ENCODE data around the gene RITA1. TPM values are rescaled to one million over a fixed set of nuclear protein-coding genes. Genes with fewer than 3 reads are reported as not detected.

Gene RITA1
- total RNA-seq, 1 experiment from 2014 or later: 47.2 TPM

DNA sequence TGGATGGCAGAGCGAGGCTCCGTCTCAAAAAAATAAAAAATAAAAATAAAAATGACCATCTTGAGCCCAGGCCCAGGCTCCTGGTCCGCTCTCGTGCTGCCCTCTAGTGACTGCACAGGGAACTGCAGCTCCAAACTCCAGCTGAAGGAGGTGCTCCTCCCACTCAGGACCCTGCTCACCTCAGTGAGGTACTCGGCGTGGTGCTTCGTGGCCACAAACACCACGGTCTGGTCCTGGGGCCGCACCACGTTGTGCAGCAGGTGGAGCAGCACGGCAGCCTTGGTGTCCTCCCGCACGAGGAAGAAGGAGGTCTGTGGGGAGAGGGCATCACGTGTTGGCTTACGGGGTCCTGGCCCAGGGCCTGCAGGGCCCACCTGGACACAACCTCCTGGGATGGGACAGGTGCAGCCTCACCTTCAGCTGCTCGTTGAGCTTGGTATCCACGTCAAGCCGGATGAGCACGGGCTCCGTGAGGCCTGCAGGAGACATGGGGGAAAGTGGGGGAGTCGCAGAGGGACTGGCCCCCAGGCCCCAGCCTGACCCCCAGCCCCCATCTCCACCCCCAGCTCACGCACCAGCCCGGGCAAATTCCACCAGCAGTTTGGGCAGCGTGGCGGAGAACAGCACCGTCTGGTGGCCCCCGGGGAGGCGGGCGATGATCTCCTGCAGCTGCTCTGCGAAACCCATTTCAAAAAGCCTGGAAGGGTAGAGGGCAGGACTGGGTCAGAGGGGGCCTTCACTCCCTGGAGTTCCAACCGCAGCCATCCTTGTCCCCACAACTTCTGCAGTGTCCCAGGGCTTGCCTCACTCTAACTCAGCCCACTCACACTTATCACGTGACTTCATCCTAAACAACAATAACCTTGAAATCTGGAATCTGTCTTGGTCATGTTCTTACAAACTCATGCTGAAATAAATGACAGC is 10.8 kb upstream of the RITA1 start:
- peak; percentile 50 for DNase-seq (ENCODE audit: low read depth)

DNA sequence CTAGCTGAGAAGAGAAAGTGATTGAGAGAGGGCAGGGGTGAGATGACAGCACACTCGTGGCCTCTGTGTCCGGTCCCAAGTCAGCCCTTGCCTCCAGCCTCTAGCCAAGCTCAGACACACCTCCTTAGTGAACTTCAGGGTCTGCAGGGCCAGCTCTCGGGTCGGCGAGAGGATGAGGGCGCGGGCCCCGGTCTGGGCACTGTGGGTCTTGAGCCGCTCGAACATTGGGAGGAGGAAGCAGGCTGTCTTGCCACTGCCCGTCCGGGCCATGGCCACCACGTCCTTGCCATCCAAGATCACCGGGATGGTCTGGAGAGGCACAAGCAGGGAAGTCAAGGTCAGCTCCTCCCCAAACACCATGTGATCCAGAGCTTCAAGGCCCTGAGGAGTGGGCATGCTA is 6.5 kb upstream of the RITA1 start:
- DNase-seq (ENCODE audit: low read depth): no peak

DNA sequence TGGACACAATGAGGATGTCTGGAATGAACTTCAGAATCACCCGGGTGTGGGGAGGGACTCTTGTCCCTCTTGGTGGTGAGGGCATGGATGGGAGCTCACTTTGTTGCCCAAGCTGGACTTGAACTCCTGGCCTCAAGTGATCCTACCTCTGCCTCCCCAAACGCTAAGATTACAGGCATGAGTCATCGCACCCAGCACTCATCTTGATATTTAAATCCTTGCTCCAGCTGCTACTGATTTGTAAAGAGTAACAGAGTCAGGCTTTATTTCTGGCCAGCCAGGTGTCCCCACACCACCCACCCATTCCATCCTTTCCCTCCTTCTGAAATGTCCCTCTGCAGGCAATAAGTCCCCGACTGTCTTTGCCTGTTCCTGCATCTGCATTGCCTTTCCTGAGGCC is 5.2 kb upstream of the RITA1 start:
- no peak for DNase-seq (ENCODE audit: low read depth)

DNA sequence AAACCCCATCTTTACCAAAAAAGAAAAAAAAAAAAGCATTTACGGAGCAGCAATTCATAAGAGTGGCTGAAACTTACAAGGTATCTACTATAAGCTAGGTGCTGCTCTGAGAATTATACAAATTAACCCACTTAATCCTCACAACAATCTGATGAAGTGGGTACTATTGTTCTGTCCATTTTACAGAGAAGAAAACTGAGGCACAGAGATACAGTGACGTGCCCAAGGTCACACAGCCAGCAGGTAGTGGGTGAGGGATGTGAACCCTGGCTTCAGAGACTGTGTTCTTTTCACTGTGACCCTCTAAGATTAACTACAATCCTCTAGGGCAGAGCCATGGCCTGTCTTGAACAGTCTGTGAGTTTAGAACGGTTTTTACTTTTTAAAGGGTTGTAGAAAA is 3.5 kb upstream of the RITA1 start:
- no peak for DNase-seq (ENCODE audit: low read depth)

DNA sequence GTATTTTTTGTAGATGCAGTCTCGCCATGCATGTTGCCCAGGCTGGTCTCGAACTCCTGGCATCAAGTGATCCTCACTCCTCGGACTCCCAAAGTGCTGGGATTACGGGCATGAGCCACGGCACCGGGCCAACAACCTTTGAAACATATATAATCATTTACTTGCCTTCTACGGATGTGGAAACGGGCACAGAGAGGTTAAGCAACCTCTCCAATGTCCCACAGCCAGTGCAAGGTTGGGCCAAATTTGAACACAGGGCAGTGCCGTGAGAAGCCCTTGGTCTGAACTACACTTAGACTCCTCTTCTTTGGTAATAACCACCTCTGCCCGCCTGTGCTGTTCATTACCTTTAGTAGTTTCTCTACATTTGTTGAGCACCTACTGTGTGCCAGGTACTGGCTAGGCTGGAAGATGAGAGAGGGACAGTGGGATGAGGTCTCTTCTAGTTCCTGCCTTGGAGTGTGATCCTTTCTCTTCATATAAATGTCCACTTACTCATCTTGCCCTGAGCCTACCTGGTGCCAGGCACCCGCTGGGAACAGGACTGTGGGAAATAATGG is 2.4 kb upstream of the RITA1 start:
- DNase-seq (ENCODE audit: low read depth): no peak

DNA sequence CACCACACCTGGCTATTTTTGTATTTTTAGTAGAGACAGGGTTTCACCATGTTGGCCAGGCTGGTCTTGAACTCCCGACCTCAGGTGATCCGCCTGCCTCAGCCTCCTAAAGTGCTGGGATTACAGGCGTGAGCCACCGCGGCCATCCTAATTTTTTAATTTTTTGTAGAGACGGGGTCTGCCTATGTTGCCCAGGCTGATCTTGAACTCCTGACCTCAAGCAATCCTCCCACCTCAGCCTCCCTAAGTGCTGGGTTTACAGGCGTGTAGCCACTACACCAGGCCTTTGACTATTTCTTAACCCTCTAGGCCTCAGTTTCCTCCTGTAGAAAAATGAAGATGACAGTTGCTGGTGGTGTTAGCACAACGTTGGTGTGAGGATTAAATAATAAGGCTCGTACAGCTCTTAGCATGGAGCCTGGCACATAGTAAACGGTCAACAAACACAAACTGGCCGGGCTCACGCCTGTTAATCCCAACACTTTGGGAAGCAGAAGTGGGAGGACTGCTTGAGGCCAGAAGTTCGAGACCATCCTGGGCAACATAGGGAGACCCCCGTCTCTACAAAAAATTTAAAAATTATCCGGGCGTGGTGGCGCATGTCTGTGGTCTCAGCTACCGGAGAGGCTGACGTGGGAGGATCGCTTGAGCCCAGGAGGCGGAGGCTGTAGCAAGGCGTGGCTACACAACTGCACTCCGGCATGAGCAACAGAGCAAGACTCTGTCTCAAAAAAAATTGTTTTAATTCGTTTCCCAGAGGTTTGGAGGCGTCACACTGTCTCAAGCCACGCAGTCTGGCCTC is 1.2 kb upstream of the RITA1 start:
- DNase-seq (ENCODE audit: low read depth): no peak

DNA sequence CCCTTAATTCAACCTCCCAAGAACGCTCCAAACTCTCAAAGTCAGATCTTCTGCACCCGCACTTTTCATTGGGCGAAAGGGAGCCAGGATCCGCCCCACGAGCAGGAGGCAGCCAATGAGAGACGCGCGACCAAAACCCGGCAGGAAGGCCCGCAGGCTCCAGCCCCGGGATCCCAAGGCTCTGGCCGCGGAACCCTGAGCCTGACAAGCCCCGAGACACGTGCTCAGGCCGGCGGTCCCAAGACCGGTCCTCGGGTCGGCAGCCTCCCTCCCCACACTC is 681 bp upstream of the RITA1 start:
- peak; percentile 89 for DNase-seq (ENCODE audit: low read depth)

DNA sequence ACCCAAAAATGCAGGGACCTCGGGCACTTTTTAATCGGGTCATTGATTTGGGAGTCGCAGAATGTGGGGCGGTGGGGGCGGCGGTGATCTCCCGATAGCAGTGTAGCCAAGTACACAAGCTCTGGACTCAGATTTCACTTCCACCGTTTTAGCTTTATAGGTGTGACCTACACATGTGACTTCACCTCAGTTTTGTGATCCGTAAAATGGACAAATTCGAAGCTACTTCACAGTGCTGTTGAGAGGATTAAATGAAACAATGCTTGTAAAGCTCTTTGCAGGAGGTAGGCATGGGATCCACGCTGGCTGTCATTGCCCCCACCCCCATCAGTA is 478 bp downstream of the RITA1 start:
- DNase-seq (ENCODE audit: low read depth): peak; percentile 40

DNA sequence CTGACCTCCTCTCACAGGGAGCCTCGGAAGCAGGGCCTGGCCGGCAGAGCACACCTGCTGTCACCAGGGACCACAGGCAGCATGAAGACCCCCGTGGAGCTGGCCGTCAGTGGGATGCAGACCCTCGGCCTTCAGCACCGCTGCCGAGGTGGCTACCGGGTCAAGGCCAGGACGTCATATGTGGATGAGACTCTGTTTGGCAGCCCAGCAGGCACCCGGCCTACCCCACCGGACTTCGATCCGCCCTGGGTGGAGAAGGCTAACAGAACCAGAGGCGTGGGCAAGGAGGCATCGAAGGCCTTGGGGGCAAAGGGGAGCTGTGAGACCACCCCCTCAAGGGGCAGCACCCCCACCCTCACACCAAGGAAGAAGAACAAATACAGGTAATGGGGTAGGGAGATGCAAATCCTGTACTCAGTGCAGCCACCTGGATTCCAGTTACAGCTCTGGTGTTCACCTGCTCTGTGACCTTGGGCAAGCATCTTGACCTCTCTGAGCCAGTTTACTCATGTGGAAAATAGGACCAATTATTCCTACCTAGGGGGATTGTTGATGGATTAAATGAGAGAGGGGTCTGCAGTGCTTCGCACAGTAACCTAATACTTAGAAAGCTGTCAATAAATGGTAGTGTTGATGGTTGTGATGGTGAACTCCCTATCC is 1.3 kb downstream of the RITA1 start:
- DNase-seq (ENCODE audit: low read depth): no peak

DNA sequence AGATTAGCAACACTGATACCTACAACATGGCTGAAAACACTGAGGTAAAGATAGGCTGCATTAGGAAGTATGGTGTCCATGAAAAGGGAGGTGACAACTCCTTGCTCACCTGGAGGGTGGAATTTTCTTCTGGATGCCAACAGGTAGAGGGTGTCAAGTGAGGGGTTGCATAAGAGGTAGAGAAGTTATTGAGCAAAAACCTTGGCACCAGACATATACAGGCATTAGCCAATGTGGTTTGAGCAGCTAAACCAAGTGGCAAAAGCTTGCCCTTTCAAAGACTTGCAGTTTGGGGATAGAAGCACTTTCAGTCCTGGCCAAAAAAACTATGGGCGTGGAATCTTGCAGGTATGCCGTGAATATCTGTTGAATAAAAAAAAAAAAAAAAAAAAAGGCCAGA is 3.8 kb downstream of the RITA1 start:
- no peak for DNase-seq (ENCODE audit: low read depth)

DNA sequence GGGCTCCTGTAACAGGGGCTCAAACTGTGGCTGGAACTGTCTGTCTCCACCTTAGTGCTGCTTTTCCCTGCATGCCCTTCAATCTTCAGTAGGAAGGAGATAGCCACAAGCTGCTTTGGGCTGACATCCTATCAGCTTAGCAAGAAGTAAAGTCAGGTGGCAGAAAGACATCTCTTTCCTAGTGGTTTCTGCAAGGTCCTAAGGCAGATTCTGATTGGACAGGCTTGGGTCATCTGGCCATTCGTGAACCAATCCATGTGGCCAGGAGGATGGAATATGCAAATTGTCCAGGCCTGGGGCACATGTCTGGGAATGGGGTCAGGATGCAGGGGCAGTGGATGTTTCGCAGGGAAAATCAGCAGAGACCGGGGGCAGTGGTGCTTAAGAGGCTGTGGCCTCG is 5.2 kb downstream of the RITA1 start:
- DNase-seq (ENCODE audit: low read depth): peak; percentile 60

DNA sequence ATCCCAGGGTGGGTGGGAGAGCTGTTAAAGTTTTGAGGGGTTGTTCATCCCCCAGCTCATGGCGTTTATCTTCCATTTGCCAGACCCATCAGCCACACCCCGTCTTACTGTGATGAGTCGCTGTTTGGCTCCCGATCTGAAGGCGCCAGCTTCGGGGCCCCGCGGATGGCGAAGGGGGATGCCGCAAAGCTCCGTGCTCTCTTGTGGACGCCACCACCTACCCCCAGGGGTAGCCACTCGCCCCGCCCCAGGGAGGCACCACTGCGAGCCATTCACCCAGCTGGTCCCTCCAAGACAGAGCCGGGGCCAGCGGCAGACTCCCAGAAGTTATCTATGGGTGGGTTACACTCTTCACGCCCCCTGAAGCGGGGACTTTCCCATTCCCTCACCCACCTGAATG is 5.7 kb downstream of the RITA1 start:
- DNase-seq (ENCODE audit: low read depth): no peak

DNA sequence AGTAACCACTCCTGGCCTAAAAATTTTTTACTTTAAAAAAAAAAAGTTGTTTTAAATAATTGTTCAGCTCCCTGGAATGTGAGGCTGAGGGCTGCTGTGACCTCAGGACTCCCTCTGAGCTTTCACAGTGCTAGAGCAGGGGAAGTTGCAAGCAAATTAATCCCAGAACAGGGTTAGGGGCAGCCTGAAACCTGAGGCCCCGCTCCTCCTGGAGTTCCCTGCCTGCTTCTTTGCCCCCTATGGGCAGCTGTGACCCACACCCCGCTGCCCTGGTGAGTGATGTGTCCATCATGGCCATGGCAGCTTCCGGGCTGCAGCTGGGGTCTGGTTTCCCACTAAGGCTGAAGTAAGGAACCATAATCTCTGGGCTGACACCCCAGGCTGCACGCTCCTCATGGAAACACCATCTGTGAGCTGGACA is 9.5 kb downstream of the RITA1 start:
- peak; percentile 84 for DNase-seq (ENCODE audit: low read depth)

DNA sequence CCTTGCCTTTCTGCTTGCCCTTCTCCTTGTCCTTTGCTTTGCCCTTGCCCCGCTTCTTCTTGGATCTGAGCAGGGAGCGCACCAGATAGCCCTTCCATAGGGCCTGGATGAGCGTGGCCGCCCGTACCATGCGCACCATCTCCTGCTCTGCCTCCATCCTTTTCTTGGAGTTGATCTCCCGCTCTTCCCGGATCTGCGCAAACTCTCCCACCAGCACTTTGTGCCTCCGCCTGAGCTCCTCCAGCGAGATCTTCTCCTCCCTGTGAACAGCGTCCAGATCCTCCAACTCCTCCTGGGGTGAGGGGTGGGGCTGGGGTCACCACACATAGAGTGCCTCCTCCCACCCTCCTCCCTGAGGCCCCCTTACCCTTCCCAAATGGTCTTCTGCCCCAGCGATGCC is 10.1 kb downstream of the RITA1 start:
- DNase-seq (ENCODE audit: low read depth): no peak

DNA sequence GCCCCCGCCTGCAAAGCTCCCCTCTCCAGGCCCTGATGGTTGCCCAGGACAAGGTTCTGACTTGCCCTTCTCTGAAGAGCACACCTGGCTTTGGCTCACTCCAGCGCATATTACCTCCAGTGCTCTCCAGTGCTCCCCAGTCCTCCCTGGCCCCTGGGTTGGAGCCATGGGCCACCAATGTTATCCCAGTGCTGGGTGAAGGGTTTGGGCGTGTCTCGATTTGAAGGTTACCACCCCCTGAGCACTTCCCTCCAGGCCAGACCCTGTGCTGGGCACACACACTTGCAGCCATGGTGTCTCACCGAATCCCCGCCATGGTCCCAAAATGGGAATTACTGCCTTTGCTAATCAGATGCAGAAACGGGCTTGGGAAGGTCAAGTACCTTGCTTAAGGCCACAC is 11.1 kb downstream of the RITA1 start:
- no peak for DNase-seq (ENCODE audit: low read depth)

DNA sequence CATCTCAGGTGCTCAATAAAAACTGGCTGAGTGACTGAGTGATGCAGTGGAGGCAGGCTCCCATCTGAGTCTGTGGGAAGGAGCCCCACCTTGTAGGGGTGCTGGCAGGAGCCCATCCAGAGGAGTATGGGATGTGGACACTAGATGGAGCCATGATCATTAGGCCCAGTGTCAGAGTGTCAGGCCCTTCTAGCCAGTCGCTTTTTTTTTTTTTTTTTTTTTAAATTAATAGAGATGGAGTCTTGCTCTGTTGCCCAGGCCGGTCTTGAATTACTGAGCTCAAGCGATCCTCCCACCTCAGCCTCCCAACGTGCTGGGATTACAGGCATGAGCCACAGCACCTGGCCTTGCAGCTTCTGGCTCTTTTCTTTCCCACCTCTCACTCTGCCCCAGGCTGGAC is 11.5 kb downstream of the RITA1 start:
- peak; percentile 83 for DNase-seq (ENCODE audit: low read depth)

DNA sequence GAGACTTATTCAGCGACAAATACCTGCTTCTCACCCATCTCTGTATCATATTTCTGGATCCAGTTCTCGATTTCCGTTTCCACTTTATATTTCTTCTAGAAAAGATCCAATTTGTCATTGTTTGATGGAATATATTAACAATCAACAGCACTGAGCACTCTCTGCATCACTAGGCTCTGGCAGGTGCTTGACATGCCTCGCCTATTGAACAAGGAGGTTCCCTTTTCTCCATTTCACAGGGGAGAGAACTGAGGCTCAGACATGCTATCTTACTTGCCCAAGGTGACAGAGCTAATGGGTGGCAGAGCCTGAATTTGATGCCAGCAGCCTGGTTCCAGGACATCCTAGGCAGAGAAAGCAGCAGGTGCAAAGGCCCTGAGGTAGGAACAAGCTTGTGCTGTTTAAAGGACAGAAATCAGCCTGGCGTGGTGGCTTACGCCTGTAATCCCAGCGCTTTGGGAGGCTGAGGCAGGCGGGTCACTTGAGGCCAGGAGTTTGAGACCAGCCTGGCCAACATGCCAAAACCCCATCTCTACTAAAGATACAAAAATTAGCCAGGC is 12.1 kb downstream of the RITA1 start:
- DNase-seq (ENCODE audit: low read depth): no peak

DNA sequence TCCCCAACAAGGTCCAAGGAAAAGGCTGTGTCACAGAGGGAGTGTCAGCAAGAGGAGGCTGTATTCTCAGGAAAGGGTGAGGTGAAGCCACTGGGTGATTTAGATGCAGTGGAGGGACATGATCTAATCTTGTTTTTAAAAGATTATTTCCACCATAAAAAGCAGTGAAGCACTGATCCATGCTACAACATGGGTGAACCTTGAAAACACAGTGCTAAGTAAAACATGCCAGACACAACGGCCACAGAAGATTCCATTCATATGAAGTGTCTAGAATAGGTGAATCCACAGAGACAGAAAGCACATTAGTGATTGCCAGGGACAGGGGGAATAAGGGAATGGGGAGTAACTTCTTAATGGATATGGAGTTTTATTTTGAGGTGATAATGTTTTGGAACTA is 12.8 kb downstream of the RITA1 start:
- peak; percentile 64 for DNase-seq (ENCODE audit: low read depth)

DNA sequence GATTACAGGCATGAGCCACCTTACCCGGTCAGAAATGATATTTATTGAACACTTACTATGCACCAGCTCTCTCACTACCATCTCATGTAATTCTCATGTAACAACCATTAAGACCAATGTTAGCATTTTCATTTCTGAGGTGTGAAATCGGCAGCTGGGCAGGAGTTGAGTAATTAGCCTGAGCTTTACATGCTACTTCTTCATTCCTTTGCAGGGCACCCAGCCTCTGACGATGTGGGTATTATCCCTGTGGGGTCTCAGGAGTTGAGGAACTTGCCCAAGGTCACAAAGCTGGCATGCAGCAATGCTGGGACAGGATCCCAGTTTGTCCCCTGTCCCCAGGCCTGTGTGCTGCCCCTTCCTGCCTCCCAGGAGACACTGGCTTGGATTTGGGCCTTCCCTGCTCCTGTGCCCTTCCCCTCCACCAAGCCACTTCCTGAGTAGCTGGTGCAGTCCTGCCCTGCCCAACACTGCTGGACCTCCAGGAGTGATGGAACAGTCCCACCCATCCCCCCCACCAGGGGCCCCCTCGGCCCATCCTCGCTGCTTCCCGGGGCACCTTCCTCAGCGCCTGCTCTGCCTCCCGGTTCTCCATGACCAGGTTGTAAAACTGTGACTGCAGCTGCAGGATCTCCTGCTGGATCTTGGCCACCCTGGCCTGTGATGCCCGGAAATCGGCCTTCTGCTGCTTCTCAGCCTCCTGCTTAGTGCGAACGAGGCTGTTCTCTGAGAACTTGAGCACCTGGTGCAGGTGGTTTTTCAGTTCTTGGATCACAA is 14.7 kb downstream of the RITA1 start:
- no peak for DNase-seq (ENCODE audit: low read depth)

DNA sequence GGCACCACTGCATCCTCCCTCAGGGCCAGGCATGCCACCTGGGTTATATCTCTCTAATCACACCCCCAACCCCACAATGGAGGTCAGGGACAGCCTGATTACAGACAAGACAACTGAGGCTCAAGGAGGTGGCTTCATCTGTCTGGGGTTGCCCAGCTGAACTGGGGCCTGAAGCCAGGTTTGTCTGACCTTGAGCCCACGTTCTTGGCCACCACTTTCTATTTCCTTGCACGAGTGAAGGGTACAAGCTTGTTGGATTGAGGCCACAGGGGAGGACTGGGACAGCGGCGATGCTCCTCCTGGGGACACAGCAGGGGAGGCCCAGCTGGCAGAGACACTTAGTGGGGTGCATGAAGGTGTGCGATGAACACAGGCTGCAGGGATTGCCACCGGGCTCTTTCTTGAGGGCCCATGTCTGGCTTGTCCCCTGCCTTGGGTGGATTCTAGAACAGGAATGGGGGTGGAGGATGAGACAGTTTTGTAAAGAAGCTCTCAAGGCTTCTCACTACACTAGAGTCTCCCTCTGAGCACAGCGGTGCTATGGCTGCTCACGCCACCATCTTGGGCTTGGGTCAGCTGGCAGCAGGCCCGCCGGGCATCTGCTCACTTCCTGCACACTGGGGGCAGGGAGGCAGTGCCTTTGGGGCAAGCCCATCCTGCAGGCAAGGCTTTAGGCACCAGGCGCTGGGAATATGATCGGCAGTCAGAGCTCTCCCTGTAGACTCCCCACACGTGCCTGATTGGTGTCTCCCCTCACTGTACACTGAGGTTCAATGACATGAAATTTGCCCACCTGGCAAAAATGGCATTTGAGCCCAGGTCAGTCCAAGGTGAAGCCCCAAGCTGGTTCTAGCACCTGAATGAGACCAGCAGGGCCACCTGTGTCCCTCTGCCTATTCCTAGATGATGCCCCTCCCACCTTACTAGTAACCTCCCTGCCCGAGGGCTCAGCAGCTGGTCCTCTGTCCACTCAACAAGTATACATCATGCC is 16.0 kb downstream of the RITA1 start:
- DNase-seq (ENCODE audit: low read depth): no peak
